Peyer's patch (tissue), 4 donors: ENCODE data around the gene PRPS2.

Experiments used
- POLR2A ChIP-seq, 2 donors: fragments of 450-650 bp; IDR thresholded peaks; one replicate each; pipeline ENCODE4 v1.5.1; 2017; ENCODE audit warnings: antibody characterized with exemption in 2 of 2, mild to moderate bottlenecking in 2 of 2, moderate library complexity in 2 of 2
- TF ChIP-seq, protein P1 (sequence below), 6 experiments: fragments of 450-650 bp in 4 of 6; fragments of 200-600 bp in 2 of 6; sonication (generic) in 1 of 6; IDR thresholded peaks; one replicate each; pipeline ENCODE4 v1.5.1; 2017 to 2019; ENCODE audit warnings: antibody characterized with exemption in 6 of 6, mild to moderate bottlenecking in 3 of 6, moderate library complexity in 1 of 6

DNA sequence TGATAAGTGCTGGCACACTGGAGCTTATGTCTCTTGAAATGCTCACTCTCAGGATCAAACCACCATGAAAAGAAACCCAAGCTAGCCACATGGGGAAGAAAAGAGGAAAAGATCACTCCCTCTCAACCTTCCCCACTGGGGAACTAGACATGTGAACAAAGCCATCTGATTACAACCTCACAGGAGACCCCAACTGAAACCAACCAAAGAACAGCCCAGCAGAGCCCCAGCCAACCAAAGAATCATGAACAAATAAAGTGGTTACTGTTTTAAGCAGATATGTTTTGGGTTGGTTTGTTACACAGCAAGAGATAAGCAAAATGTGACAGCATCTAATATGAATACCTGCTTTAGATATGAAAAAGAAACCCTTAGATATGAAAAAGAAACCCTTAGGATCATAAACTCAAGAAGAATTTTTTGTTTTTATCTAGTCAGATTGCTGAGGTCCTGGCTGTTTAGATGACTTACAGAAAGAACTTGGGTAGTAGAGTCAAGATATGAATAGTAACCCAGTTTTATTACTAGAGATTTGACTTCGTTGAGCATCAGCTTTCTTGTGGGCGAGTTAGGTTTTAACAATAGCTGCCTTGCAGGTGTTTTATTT, 52.0 kb downstream of the PRPS2 start:
- no peak for TF ChIP-seq POLR2A (IDR thresholded peaks at IDR 0.05)
- TF ChIP-seq, protein P1, sequence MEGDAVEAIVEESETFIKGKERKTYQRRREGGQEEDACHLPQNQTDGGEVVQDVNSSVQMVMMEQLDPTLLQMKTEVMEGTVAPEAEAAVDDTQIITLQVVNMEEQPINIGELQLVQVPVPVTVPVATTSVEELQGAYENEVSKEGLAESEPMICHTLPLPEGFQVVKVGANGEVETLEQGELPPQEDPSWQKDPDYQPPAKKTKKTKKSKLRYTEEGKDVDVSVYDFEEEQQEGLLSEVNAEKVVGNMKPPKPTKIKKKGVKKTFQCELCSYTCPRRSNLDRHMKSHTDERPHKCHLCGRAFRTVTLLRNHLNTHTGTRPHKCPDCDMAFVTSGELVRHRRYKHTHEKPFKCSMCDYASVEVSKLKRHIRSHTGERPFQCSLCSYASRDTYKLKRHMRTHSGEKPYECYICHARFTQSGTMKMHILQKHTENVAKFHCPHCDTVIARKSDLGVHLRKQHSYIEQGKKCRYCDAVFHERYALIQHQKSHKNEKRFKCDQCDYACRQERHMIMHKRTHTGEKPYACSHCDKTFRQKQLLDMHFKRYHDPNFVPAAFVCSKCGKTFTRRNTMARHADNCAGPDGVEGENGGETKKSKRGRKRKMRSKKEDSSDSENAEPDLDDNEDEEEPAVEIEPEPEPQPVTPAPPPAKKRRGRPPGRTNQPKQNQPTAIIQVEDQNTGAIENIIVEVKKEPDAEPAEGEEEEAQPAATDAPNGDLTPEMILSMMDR (IDR thresholded peaks at IDR 0.05) = no peak
